GM21576 (cell line): ENCODE measurements around the gene ALG9.
A peak's percentile ranks its signal among the peaks of the same experiment; 100 is the strongest.

Source experiments
- ATAC-seq: cut with Tn5 transposase; IDR thresholded peaks from one replicate; pipeline ENCODE4 v1.9.1; 2021; ENCODE audit warnings: mild to moderate bottlenecking, moderate library complexity; ENCODE audit not compliant: unreplicated experiment

ALG9 gene, protein sequence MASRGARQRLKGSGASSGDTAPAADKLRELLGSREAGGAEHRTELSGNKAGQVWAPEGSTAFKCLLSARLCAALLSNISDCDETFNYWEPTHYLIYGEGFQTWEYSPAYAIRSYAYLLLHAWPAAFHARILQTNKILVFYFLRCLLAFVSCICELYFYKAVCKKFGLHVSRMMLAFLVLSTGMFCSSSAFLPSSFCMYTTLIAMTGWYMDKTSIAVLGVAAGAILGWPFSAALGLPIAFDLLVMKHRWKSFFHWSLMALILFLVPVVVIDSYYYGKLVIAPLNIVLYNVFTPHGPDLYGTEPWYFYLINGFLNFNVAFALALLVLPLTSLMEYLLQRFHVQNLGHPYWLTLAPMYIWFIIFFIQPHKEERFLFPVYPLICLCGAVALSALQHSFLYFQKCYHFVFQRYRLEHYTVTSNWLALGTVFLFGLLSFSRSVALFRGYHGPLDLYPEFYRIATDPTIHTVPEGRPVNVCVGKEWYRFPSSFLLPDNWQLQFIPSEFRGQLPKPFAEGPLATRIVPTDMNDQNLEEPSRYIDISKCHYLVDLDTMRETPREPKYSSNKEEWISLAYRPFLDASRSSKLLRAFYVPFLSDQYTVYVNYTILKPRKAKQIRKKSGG

DNA sequence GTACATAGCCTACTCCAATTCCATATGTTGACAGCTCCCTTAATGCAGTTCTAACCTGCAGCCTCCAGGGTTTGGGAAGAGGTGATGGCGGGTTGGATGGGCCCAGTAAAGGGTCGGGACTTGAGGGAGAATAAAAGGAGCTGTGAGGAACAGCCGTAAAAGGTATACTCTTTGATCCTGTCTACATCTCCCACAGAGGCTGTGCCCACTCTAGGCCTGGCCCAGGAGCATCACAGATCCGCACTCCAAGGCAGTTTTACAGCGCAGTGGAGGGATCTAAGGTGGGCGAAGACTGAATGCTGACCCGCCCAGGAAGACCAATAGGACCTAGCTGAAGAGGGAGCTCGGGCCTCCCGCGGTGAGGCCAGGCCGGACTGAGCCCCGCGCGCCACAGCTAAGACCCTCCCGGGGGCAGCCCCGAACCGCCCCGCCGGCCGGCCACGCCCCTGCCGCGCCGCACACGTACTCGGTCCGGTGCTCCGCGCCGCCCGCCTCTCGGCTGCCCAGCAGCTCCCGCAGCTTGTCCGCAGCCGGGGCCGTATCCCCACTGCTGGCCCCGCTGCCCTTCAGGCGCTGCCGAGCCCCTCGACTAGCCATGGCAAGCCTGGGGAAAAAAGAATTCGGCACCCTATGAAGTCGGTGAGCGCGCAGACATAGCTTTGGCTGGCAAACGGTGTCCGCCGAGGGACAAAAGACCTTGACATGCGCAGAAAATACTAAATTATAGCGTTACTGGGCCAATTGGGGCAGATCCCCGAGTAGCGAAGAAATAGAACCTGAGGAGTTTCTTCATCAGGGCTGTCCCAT is at the start of gene ALG9:
ALG9 (minus strand) TSS at position 696 of the 807 bp plus-strand sequence; CDS start at position 597, 99 bp downstream.
- ATAC-seq: peak; percentile 90

GRCh38 chr11:111920908-111921307 is 49.5 kb upstream of the ALG9 start:
- no peak for ATAC-seq

DNA sequence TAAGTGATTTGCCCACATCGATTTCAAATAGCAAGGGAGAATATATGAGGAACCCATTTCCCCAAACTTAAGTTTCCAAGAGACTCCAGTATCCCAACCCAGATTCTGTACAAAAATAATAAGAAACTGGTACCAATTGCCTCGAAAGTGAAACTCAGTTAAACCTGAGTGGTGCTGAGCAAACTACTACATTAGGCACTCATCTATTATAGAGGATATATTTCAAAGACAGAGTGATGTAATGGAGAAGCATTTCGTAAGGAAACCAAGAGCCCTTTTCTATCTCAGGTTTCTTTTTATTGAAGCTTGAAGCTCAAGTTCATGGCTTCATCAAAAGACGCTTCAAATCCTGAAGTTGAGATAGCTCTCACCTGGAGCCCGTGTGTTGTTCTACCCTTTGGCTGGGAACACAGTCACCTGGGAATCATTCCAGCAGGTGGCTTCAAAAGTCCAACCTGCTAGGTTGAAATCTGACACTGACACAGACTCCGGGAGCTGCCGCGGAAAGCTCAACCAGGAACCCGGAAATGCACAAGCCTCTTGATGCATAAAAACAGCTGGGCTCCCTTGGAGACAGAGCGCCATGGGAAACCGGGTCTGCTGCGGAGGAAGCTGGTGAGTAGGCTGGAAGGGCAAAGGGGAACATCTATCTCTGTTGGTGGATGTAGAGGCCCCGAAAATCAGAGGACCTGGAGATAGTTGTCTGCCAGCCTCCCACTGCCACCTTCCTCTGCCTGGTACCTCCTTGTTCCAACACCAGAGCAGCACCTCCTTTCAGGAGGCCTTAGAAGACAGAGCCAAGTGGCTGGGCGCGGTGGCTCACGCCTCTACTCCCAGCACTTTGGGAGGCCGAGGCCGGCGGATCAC is 47.2 kb upstream of the ALG9 start, which contains the start of gene C11orf52:
C11orf52 (plus strand) TSS at position 524 of the 867 bp plus-strand sequence; CDS start at position 584, 60 bp downstream.
- ATAC-seq: no peak

- ATAC-seq: no peak
These were observed 46.4 kb upstream of the ALG9 start for GRCh38 chr11:111917788-111918187.

DNA sequence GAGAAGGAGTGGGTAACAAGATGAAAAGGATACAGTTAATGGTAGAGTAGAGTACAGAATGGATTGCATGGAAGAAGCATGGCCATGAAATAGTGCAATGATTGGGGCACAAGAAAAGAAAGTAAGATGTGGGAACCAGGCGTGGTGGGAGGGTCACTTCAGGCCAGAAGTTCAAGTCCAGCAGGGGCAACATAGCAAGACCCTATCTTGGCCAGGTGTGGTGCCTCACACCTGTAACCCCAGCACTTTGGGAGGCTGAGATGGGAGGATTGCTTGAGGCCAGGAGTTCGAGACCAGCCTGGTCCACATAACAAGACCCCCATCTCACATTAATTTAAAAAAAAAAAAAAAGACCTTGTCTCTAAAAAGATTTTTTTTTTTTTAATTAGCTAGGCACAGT is 45.9 kb upstream of the ALG9 start:
- ATAC-seq: no peak

- no peak for ATAC-seq
These were observed 45.4 kb upstream of the ALG9 start for GRCh38 chr11:111916768-111917167.

- ATAC-seq: no peak
These were observed 42.6 kb upstream of the ALG9 start for GRCh38 chr11:111913997-111914396.

GRCh38 chr11:111913031-111913861 is 41.9 kb upstream of the ALG9 start:
- ATAC-seq: no peak

GRCh38 chr11:111912535-111912934 is 41.2 kb upstream of the ALG9 start, which contains the start of gene HSPB2:
Gene HSPB2, plus strand, starts transcription at chr11:111912734. Its CDS starts 96 bp downstream, at chr11:111912830.
- ATAC-seq: no peak

- ATAC-seq: no peak
These were observed 40.4 kb upstream of the ALG9 start, which contains the start of gene CRYAB for GRCh38 chr11:111911563-111912401. Gene CRYAB, minus strand, starts transcription at chr11:111911770. Its CDS starts 46 bp downstream, at chr11:111911724.

- ATAC-seq: no peak
These were observed 39.5 kb upstream of the ALG9 start for GRCh38 chr11:111910676-111911562.

- no peak for ATAC-seq
These were observed 38.0 kb upstream of the ALG9 start for GRCh38 chr11:111909378-111909777.

DNA sequence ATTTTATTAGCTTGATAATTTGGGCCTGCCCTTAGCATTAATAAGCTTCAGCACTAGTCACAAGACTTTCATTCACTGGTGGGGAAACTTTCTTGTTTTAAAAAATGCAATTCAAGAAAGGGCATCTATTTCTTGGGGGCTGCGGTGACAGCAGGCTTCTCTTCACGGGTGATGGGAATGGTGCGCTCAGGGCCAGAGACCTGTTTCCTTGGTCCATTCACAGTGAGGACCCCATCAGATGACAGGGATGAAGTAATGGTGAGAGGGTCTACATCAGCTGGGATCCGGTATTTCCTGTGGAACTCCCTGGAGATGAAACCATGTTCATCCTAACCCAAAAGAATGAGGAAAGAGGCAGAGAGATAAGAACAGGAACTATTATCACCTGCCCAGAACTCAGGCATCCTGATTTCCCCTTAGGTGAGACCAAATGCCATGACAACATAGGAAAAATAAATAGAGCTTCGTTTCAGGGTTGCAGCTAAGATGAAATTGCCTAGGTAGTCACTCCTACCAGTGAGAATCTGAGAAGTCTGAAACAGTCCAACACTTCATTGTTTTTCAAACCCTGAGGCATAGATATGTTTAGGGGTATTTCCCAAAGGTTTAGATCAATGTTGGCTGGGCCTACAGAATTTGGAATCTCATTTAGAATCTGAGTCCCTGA is 37.4 kb upstream of the ALG9 start:
- no peak for ATAC-seq

DNA sequence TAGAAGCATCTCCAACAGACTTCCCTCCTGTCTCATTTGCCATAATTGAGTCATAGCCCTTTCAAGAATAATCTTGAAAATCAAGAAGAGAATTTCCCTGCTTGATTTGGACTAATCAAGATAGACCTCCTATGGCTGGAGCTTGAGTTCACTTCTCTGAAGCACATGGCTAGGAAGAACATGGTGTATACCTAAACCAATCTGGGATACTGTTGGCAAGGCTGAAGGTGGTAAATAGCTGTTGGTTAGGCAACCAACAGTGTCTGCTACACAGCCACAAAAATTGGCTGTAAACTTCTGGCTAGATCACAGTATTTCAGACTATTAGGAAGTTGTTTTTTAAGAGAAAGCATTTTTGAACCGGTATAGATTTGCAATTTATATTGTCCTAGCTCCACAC is 35.3 kb upstream of the ALG9 start:
- ATAC-seq: no peak

- ATAC-seq: no peak
These were observed 34.0 kb upstream of the ALG9 start for GRCh38 chr11:111905411-111905810.

DNA sequence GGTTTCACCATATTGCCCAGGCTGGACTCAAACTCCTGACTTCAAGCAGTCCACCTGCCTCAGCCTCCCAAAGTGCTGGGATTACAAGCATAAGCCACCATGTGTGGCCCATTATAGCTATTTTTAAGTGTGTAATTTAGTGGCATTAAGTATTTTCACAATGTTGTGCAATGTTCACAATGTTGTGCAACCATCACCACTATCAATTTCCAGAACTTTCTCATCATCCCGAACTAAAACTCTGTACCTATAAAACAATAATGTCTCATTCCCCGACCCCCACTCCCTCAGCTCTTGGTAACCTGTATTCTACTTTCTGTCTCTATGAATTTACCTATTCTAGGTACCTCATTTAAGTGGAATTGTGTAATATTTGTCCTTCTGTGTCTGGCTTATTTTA is 15.5 kb upstream of the ALG9 start:
- no peak for ATAC-seq

- no peak for ATAC-seq
These were observed 14.7 kb upstream of the ALG9 start for GRCh38 chr11:111886032-111886431.
